ENCODE measurements around the gene PARK7.
A peak's percentile ranks its signal among the peaks of the same experiment; 100 is the strongest.
"Not testable (repeated sequence)": the region's sequence is repeated elsewhere in the genome, so short reads cannot be mapped to it uniquely, and the experiment has no call there.

PARK7 gene

DNA sequence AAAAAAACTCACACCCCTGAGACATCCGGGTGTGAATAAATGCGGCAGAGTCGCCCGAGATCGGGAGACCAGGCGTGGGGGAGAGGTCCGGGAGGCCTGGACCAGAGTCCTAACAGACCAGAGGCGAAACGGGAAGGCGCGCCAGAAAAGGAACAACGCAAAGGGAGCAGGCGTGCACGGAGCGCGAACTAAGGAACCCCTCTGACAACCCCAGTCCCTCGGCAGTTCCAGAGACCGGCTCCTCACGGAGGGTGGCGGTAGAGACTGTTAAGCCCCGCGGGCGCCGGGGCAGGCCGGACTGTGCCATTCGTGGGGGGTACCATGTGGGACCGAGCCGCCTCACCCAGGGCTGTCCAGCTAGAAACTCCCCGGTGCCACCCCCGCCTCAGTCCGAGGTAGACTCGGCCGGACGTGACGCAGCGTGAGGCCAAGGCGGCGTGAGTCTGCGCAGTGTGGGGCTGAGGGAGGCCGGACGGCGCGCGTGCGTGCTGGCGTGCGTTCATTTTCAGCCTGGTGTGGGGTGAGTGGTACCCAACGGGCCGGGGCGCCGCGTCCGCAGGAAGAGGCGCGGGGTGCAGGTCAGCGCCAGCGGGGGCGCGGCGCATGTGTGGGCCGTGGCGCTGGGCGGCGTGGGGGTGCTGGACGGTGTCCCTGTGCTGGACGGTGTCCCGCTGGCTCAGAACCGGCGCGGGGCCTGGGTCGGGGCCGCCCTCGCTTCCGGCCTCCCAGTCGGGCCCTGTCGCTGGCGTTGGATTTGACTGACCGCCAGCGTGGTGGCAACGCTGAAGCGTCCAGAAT is at the start of gene PARK7:
PARK7 (plus strand) TSS at position 496 of the 798 bp plus-strand sequence. CDS start 1,075 bp downstream, outside the sequence.
- peak; percentile 99 for DNase-seq

DNA sequence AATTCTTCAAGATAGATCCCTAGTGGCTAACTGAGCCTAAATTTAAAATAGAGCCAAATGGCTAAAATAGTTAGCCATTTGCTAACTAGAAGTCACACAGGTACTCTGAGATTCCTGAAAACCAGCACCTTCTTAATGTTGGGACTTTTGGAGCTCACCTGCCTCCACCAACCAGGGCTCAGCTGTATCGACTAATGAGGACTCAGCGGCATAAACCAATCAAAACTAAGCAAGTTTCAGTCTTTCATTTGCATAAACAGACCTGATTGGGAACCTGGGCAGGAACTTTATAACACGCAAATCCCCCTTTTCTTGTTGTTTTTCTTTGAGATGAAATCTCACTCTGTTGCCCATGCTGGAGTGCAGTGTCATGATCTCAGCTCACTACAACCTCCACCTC is 49.4 kb upstream of the PARK7 start:
- no peak for DNase-seq

DNA sequence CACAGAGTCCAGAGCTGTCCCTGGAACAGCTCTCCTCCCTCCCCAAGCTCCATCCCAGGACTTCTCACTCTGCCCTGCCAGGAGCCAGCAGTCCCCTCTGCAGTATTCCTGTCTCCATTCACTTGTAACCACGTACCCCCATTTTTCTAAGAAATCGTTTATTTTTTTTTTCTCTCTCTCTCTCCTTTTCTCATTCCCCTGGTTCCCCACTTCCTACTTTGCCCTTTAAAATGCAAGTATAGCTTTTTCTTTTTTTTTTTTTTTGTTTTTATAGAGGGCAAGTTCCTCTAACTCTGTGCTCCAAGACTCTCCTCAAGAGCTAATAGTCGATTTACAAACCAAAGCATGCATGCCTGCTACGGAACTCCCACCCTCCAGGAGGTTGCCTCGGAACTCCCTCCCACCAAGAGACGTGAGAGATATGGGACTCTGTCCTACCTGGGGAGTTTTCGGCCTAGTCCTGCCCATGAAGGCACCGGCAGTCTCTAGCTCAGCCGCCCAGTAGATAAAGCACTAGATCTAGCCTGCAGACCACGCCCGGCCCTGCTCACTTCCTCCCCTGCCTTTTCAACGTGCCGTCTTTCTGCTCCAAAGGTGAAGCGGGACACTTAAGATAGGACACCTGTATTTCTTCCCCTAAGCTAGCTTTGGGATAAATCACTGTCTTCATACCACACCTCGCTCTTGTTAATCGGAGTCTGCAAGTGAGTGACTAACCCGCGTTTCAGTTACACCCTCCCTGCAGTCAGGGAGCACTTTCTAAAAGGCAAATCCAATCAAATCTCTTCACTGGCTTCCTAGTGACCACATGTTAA is 48.6 kb upstream of the PARK7 start:
- DNase-seq = no peak

DNA sequence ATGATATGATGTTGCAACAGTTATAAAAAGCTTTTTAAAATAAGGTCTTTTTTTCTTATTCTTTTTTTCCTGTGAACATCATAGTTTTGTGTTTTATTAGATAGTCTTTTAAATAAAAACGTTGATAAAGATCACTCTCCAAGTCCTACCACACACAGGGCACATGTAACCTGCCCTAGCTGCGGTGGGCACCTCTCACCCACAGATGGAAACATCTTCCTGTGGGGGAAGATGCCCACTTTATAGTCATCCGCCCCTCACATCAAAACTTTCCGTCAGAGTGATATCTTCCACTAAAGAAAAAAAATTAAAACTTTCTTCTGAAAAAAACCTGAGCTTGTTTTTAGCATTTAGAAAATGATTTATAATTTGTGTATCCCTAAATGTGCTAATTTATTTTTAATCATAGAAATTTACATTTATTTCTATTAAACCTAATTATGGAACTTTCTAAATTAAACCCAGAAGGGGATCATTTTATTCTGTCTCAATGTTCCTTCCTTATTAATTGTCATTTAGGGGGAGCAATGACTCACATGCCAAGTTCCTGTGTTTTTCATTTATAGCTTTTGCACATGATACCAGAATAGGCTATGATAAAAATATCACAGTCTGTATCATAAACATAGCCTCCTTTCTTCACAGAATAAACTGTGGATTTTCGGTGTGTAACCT is 45.5 kb upstream of the PARK7 start:
- DNase-seq = peak; percentile 19

DNA sequence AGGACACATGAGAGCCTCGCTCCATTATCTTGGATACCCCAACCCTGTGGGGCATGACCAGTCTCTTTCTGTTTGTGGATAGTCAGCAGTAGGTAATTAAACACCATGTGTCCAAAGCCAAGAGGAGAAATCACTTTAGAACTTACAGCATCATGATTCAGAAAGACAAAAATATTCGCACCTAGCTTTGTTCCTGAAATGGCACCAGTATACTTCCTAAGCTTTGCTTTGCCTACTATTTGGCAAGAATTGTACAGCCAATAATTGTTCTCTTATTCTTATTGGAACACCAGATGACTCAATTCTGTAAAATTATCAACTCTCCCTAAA is 45.0 kb upstream of the PARK7 start:
- DNase-seq = no peak

DNA sequence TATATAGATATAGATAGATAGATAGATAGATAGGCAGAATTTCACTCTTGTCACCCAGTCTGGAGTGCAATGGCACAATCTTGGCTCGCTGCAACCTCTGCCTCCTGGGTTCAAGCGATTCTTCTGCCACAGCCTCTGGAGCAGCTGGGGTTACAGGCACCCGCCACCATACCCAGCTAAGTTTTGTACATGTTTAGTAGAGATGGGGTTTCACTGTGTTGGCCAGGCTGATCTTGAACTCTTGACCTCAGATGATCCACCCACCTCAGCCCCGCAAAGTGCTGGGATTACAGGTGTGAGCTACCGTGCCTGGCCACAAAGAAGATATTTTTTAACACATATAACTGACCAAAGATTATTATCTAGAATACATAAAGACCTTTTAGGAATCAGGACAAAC is 43.5 kb upstream of the PARK7 start:
- not testable (repeated sequence) for DNase-seq

DNA sequence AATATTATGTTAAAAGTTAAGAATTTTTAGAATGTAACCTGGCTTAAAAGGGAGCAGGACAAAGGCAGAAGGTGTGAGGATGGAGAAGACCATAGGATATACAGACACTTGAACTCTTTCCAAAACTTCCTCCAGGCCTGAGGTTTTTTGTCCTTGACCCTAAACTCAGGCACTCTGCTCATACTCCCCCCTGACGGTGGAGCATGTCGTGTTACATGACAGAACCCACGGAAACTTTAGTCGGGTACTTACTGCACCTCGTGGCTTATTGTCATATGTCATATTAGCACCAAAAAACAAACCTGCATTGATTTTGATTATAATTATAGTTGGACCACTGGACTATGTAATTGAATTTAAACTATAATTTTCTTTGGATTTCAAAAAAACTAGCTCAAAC is 41.6 kb upstream of the PARK7 start:
- no peak for DNase-seq

DNA sequence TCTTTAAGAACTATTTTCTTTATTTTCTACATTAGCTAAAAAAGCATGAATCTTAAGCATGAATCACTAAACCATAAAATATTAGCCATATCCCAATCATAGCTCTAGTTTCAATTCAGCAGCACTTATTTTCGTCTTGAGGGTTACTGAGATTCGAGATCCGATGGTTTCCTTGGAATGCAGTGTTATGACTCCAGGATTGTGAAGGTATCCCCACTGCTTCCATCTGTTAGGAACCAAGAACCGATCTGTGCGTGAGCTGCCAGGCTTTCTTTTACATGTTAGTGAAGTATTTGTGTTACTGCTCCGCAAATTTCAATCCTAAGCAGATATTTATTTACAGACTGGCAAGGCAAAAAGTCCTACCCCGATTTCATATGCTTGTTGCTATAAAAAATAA is 39.7 kb upstream of the PARK7 start:
- DNase-seq = no peak

DNA sequence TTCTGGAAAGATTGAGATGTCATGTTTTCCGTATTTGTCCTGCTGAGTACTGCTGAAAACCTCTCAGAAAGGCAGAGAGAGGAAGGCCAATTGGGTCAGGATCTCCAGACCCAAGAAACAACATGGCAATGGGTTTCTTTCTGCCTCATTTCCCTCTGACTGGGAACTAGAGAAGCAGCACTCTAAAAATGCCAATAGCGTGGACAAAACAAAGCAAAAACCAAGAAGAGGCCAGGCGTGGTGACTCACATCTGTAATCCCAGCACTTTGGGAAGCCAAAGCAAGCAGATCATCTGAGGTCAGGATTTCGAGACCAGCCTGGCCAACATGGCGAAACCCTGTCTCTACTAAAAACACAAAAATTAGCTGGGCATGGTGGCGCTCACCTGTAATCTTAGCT is 39.2 kb upstream of the PARK7 start:
- no peak for DNase-seq

DNA sequence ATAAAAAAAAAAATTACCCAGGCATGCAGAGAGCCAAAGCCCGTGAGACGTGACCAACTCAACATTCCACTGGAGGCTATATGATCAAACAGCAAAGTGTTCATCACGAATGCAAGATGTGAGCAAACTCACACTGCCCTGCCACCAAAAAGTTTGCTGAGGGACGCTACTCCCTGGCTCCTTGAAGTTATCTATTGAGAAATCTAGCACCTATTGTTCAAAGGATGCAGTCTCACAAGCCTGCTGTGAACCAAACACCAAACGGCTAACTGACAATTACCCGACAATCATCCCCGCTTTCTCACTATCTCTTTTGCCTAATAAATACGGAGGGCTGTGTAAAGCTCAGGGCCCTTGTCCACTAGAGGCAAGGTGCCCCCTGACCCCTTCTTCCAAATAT is 34.5 kb upstream of the PARK7 start:
- not testable (repeated sequence) for DNase-seq

DNA sequence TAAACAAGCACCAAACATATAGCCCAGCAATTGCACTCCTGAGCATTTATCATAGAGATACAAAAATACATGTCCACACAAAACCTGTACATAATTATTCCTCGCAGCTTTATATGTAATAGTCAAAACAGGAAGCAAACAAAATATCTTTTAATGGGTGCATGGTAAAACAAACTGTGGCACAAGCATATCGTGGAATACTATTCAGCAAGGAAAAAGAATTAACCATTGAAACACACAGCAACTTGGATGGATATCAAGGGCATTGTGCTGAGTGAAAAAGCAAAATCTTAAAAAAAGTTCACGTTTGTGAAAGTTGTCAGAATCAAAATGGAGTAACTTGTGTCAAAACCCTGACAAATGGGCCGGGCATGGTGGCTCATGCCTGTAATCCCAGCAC is 33.3 kb upstream of the PARK7 start:
- DNase-seq = no peak

DNA sequence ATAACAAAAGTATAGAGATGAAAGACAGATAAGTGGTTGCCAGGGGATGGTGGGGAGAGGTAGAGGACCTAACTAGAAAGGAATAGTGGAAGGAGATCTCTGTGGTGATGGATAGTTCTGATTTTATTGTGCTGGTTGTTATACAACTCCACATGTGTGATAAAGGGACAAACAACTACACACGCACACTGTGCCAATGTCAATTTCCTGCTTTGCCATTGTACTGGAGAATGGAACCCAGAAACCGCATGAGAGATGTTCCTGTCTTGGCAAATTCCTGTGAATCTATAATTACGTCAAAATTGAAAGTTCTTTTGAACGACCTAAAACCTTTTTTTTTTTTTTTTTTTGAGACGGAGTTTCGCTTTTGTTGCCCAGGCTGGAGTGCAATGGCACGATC is 31.9 kb upstream of the PARK7 start:
- no peak for DNase-seq

DNA sequence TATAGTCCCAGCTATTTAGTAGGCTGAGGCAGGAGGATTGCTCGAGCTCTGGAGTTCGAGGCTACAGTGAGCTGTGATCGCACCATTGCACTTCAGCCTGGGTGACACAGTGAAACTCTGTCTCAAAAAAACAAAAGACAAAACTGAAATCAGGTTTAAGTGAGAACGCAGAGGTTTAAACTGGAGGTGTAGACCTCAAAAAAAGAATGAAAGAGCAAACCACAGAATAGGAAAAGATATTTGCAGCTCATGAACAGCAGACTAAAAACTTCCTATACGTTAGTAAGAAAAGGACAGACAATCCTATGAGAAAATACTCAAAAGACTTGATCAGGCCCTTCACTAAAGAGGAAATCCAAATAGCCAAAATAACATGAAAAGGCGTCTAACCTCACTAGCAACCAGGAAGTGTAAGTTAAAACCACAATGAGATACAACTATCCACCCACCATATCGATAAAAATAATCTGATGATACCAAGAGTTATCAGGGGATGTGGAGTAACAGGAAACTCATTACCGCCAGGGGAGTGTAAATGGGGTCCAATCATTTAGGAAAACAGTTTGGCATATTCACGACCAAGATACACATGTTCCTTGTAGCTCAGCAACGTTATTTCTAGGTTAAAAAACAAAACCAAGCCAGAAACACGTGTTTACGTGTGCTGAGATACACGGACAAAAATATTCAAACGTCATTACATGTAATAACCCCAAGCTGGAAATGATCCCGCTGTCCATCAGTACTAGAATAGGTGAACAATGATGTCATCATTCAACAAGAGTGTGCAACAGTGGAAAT is 30.7 kb upstream of the PARK7 start:
- DNase-seq = no peak

DNA sequence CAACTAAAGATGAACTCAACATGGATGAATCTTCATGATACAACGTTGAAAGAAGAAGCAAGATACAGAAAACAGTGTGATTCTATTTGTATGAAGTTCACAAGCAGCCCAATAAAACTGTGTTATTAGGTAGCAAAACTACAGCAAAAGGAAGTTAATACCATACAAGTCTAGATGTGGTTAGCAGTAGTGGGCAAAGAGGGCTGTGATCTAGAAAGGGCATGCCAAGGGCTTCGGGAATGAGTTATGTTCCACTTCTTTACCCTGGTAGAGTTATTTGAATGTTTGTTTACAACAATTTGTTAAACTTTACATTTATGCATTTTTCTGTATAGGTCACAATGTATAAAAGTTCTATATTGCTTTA is 30.1 kb upstream of the PARK7 start:
- no peak for DNase-seq

DNA sequence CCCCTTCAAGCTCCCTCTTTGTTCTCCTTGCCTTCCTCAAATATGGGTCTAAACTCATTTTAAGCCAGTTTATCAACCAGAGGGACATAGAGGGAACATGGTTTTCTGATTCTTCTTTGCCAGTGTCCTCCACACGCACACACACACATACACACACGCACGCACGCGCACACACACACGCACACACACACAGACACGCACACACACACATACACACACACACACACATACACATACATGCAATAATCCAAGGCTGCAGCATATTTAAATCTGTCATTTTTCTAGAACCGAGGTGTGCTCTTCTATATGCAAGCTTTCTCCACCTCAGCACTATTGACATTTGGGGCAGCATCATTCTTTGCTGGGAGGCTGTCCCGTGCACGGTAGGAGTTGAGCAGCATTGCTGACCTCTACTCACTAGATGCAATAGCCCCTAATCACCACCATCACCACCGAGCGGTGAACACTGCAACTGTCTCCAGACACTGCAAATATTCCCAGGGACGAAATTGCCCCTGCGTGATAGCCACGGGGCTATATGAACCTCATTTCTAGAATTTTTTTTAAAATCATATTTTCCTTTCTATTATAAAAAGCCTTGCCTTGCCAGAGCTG is 28.9 kb upstream of the PARK7 start:
- no peak for DNase-seq

DNA sequence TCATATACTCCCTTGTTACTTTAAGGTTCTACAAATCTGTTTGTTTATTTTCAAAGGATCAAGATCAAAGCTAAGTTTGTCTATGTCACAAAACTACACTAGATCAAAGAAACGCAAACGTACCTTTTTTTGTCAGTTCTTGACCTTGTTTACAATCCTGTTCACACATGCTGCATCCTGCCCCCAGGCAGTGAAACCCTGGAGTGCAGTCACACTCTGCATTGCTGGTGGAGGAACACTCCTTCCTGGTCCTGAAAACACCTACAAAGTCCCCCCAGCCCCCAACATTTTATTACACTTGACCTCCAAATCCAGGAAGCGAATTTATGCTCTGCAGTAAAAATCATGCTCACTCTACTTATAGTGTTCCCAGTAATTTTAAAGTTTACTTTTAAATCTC is 23.4 kb upstream of the PARK7 start:
- no peak for DNase-seq

DNA sequence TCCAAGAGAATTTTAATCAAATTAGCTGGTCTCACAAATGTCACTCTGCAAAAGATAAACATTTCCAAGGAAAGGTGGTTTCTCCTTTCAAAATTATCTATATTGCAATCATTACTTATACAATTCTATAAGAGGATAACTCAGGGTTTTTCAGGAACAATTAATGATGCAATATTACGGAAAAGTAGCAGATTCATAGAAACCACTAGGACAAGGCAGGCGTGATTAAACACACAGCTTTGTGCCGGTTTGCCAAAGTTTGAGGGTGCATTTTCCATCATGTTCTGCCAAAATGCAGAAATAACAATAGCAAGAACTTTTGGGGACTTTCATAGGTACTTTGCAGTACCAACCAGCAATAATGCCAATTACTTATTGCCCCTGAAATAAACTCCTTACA is 21.5 kb upstream of the PARK7 start:
- DNase-seq = no peak

DNA sequence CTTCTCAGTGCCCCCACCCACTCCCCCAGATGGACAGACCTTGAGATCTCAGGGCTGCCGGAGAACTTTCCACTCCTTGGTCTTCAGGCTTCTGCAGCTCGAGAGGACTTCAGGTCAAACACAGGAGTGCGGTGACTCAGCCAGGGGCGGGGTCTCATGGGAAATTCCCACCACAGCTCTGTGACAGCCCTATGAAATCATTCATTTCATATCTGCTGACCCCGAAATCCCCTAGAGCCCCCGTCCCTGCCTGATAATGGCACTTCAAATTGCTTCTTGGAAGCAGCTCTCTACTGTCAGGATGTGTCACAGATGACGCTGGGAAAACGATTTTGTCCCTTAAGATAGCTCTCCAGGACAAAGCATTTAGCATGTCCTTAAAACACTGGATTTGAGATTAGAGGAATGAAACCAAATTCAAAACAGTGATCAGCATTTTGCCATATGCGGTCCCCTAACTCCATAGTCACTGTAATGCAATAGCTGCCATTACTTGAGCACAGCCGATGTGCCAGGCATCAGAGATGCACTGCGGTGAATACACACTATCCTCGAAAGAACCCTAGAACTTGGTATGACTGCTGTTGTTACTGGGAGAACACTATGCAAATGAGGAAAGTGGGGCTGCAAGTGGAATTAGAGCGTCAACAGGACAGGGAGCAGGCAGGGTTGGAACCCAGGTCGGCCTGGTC is 20.6 kb upstream of the PARK7 start, which contains the start of gene TNFRSF9:
TNFRSF9 (minus strand) TSS at position 95 of the 692 bp plus-strand sequence. CDS start 845 bp downstream, outside the sequence.
- peak; percentile 67 for DNase-seq

DNA sequence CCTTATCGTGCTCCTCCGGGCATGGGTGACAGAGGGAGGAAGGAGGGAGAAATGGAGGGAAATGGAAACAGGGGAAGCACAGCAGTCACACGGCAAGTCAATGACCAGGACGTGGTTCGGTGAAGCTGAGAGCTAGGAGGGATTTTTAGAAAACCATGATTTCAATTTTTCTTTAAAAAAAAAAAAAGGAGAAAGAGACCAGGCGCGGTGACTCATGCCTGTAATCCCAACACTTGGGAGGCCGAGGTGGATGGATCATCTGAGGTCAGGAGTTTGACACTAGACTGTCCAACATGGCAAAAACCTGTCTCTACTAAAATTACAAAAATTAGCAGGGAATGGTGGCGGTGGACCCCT is 20.1 kb upstream of the PARK7 start:
- no peak for DNase-seq

DNA sequence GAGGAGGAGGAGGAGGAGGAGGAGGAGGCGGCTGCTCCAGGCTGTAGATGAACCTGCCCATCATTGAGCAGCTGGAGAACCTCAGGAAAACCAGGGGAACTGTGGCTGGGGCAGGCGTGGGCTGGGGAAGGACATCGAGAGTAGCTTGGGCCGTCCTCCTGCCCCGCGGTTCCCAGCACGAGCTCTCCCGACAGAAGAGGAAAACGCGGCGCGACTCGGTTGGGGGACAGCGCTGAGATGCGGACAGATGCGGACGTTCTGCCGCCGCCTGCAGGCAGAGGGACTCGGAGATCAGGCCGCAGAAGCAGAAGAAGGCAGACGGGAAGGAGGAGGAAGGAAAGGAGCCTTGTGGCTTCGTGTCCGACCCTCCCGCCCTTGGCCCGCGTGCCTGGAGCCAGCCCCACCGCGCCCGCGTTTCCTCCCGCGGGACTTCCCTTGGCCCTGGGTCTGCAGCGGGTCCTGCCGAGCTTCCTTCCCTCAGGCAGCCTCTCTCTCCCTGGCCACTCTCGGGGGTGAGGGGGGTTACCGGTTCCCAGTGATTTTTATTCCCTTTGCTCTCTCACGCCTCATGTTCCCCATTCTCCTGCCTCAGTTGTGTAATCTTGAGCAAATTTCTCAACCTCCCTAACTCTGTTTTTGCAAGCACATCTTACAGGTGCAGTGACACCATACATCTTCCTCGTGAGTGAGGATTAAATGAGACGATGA is 19.1 kb upstream of the PARK7 start:
- DNase-seq = peak; percentile 50

DNA sequence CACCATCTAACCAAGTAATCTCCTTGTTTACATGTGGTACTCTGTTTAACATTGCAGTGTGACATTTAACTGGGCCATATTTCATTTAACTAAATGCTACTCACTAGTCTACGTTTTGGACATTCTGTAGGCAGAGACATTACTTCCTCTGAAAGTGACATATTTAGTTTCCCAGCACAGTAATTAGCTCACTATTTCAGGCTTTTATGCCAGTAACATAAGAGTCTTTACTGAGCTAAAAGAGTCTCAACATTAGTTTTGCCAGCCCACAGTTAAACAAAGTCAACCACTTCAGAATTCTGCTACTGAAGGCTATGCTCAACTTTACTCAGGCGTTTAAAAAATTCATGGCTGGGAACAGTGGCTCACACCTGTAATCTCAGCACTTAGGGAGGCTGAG is 18.3 kb upstream of the PARK7 start:
- DNase-seq = no peak

Measured in CD4-positive, alpha-beta T cell treated with Interferon gamma for 1 hour (primary cell).